ENCODE data around the gene MYO3B.

MYO3B gene

GRCh38 chr2:170265321-170265720 lies 87.4 kb downstream of the MYO3B start:
- no peak for DNase-seq (ENCODE audit: low read depth)
- H3K4me3 ChIP-seq (ENCODE audit: low read depth, low read length), result no peak overlapping the region
- no peak for TF ChIP-seq MAX (IDR thresholded peaks at IDR 0.05; ENCODE audit: low read depth, low read length)
- TF ChIP-seq, protein P1, sequence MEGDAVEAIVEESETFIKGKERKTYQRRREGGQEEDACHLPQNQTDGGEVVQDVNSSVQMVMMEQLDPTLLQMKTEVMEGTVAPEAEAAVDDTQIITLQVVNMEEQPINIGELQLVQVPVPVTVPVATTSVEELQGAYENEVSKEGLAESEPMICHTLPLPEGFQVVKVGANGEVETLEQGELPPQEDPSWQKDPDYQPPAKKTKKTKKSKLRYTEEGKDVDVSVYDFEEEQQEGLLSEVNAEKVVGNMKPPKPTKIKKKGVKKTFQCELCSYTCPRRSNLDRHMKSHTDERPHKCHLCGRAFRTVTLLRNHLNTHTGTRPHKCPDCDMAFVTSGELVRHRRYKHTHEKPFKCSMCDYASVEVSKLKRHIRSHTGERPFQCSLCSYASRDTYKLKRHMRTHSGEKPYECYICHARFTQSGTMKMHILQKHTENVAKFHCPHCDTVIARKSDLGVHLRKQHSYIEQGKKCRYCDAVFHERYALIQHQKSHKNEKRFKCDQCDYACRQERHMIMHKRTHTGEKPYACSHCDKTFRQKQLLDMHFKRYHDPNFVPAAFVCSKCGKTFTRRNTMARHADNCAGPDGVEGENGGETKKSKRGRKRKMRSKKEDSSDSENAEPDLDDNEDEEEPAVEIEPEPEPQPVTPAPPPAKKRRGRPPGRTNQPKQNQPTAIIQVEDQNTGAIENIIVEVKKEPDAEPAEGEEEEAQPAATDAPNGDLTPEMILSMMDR (IDR thresholded peaks at IDR 0.05; ENCODE audit: low read depth, low read length), result no peak
- TF ChIP-seq MYC (IDR thresholded peaks at IDR 0.05; ENCODE audit: low read depth, low read length), result no peak

GRCh38 chr2:170266358-170266757 lies 88.4 kb downstream of the MYO3B start:
- TF ChIP-seq MAX (IDR thresholded peaks at IDR 0.05; ENCODE audit: low read depth, low read length), result no peak
- no peak for TF ChIP-seq MYC (IDR thresholded peaks at IDR 0.05; ENCODE audit: low read depth, low read length)
- no peak for TF ChIP-seq POLR2A (IDR thresholded peaks at IDR 0.05; ENCODE audit: extremely low read depth, insufficient read length)
- TF ChIP-seq, protein P1 (IDR thresholded peaks at IDR 0.05; ENCODE audit: low read depth, low read length), result no peak
- no peak for DNase-seq (ENCODE audit: low read depth)
- H3K4me3 ChIP-seq (ENCODE audit: low read depth, low read length), result no peak overlapping the region

GRCh38 chr2:170267071-170267470 lies 89.1 kb downstream of the MYO3B start:
- H3K4me3 ChIP-seq (ENCODE audit: low read depth, low read length), result no peak overlapping the region
- DNase-seq (ENCODE audit: low read depth), result no peak
- no peak for TF ChIP-seq MAX (IDR thresholded peaks at IDR 0.05; ENCODE audit: low read depth, low read length)

DNA sequence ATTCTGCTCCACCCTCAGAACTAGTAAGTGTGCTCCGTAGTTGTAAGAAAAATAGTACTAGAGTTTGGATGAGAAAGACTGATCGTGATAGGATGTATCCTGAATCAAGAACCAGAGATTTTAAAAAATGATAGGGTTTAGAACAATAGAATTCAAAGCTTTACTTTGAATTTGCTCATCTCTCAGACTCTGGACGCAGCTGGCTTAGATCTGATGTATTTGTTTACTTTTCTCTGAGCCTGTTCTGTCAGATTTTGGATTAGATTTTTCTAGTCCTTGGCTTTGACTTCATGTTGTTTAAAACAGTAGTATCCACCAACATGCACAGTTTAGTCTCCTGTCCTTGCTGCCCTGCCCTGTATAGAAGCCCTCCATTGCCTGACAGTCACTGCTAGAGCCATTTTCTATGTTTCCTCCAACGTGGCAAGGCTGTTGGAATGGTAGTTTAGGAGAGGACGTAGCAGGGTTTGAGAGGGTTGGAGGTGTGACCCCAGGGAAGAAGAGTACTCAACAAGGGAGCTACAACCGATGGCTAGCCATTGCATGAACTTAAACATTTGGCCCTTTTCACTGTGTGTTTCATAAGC lies 92.4 kb downstream of the MYO3B start:
- no peak for DNase-seq (ENCODE audit: low read depth)
- TF ChIP-seq MYC (IDR thresholded peaks at IDR 0.05; ENCODE audit: low read depth, low read length) (no peak), MAX (IDR thresholded peaks at IDR 0.05; ENCODE audit: low read depth, low read length) (no peak), POLR2A (IDR thresholded peaks at IDR 0.05; ENCODE audit: extremely low read depth, insufficient read length) (no peak)
- TF ChIP-seq, protein P1 (IDR thresholded peaks at IDR 0.05; ENCODE audit: low read depth, low read length), result no peak
- no peak overlapping the region for H3K4me3 ChIP-seq (ENCODE audit: low read depth, low read length)

DNA sequence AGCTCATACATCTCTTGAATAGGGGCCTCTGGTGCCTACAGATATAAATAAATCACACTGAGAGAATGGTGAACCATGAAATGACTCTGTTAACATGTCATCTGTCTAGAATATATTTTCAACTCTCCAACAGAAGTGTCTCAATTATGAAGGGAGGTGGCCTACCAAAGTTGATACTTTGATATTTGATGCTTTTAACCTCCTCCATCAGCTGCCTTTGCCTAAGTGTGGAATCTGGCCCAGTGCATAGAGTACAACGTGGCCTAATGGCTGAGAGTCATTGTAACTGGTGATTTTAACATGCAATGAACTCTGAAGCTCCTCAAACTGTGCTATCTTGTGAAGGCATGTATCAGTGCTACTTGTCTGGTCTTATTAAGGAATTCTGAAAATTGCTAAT lies 93.4 kb downstream of the MYO3B start:
- no peak for TF ChIP-seq POLR2A (IDR thresholded peaks at IDR 0.05; ENCODE audit: extremely low read depth, insufficient read length)
- TF ChIP-seq MYC (IDR thresholded peaks at IDR 0.05; ENCODE audit: low read depth, low read length), result no peak
- TF ChIP-seq, protein P1 (IDR thresholded peaks at IDR 0.05; ENCODE audit: low read depth, low read length), result no peak
- no peak for TF ChIP-seq MAX (IDR thresholded peaks at IDR 0.05; ENCODE audit: low read depth, low read length)
- no peak for DNase-seq (ENCODE audit: low read depth)
- H3K4me3 ChIP-seq (ENCODE audit: low read depth, low read length), result no peak overlapping the region

DNA sequence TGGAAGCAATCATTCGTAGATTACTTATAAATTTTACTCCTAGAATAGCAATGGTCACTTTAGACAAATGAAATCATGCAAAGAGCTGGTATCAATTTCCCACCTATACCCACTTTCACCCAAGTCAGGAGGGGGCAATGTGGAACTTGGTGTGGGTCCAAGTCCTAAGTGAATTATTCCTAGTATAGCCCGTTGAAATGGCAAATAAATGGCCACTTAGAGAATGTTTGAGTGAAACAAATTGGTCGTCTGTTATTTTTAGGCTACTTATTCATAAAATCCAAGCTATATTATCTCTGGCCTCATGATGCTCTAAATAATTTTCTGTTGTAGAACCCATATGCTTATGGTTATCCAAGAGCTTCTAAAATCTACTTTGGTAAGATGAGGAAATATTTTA lies 98.1 kb downstream of the MYO3B start:
- DNase-seq (ENCODE audit: low read depth), result no peak
- no peak for TF ChIP-seq POLR2A (IDR thresholded peaks at IDR 0.05; ENCODE audit: extremely low read depth, insufficient read length)
- TF ChIP-seq, protein P1 (IDR thresholded peaks at IDR 0.05; ENCODE audit: low read depth, low read length), result no peak
- TF ChIP-seq MAX (IDR thresholded peaks at IDR 0.05; ENCODE audit: low read depth, low read length), result no peak
- no peak for TF ChIP-seq MYC (IDR thresholded peaks at IDR 0.05; ENCODE audit: low read depth, low read length)
- no peak overlapping the region for H3K4me3 ChIP-seq (ENCODE audit: low read depth, low read length)

Measured in NB4 (cell line).